Ishikawa (cell line): ENCODE results near the gene PCID2.

Experiments used
- CEBPB ChIP-seq: IDR thresholded peaks from 2 replicates; pipeline ENCODE4 v1.6.1; 2012
- CREB1 ChIP-seq: IDR thresholded peaks from 2 replicates; pipeline ENCODE4 v1.6.1; 2012; ENCODE audit warnings: low read depth
- EP300 ChIP-seq: IDR thresholded peaks from 2 replicates; pipeline ENCODE4 v1.6.1; 2012; ENCODE audit warnings: borderline replicate concordance
- NFIC ChIP-seq: IDR thresholded peaks from 2 replicates; pipeline ENCODE4 v1.6.1; 2012
- RAD21 ChIP-seq: IDR thresholded peaks from 2 replicates; pipeline ENCODE4 v1.6.1; 2012; ENCODE audit warnings: low read depth
- TAF1 ChIP-seq: IDR thresholded peaks from 2 replicates; pipeline ENCODE4 v1.6.1; 2012; ENCODE audit warnings: low read depth, mild to moderate bottlenecking
- TCF12 ChIP-seq: IDR thresholded peaks from 2 replicates; pipeline ENCODE4 v1.6.1; 2012; ENCODE audit warnings: low read depth
- TEAD4 ChIP-seq: IDR thresholded peaks from 2 replicates; pipeline ENCODE4 v1.6.1; 2012
- YY1 ChIP-seq: IDR thresholded peaks from 2 replicates; pipeline ENCODE4 v1.6.1; 2012; ENCODE audit warnings: low read depth
- TF ChIP-seq, protein P1 (sequence below): IDR thresholded peaks from 2 replicates; pipeline ENCODE4 v1.6.1; 2012; ENCODE audit warnings: low read depth, mild to moderate bottlenecking
- TF ChIP-seq, protein P2 (sequence below): IDR thresholded peaks from 2 replicates; pipeline ENCODE4 v1.6.1; 2012
- TF ChIP-seq, protein P3 (sequence below): IDR thresholded peaks from 2 replicates; pipeline ENCODE4 v1.6.1; 2012

DNA sequence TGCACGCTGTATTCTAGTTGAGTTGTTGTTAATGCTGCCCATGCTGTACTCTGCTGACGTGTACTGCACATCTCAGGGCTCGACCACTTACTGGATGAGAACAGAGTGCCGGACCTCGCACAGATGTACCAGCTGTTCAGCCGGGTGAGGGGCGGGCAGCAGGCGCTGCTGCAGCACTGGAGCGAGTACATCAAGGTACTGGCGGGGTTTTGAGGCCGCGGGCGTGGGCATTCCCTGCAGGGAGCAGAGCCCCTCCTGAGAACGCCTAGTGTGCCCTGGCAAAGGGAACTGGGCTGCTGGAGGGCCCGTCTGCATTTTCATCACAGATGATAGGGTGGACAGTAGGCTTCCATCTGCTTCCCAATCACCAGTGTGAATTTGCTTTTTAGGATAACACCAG is 30.9 kb upstream of the PCID2 start:
- TF ChIP-seq EP300 (no peak), TEAD4 (no peak), NFIC (no peak), YY1 (no peak), TAF1 (no peak), CEBPB (no peak), RAD21 (no peak), TCF12 (no peak), CREB1 (no peak)
- TF ChIP-seq, protein P1, sequence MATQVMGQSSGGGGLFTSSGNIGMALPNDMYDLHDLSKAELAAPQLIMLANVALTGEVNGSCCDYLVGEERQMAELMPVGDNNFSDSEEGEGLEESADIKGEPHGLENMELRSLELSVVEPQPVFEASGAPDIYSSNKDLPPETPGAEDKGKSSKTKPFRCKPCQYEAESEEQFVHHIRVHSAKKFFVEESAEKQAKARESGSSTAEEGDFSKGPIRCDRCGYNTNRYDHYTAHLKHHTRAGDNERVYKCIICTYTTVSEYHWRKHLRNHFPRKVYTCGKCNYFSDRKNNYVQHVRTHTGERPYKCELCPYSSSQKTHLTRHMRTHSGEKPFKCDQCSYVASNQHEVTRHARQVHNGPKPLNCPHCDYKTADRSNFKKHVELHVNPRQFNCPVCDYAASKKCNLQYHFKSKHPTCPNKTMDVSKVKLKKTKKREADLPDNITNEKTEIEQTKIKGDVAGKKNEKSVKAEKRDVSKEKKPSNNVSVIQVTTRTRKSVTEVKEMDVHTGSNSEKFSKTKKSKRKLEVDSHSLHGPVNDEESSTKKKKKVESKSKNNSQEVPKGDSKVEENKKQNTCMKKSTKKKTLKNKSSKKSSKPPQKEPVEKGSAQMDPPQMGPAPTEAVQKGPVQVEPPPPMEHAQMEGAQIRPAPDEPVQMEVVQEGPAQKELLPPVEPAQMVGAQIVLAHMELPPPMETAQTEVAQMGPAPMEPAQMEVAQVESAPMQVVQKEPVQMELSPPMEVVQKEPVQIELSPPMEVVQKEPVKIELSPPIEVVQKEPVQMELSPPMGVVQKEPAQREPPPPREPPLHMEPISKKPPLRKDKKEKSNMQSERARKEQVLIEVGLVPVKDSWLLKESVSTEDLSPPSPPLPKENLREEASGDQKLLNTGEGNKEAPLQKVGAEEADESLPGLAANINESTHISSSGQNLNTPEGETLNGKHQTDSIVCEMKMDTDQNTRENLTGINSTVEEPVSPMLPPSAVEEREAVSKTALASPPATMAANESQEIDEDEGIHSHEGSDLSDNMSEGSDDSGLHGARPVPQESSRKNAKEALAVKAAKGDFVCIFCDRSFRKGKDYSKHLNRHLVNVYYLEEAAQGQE, result no peak
- TF ChIP-seq, protein P2, sequence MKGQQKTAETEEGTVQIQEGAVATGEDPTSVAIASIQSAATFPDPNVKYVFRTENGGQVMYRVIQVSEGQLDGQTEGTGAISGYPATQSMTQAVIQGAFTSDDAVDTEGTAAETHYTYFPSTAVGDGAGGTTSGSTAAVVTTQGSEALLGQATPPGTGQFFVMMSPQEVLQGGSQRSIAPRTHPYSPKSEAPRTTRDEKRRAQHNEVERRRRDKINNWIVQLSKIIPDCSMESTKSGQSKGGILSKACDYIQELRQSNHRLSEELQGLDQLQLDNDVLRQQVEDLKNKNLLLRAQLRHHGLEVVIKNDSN, result no peak
- TF ChIP-seq, protein P3, sequence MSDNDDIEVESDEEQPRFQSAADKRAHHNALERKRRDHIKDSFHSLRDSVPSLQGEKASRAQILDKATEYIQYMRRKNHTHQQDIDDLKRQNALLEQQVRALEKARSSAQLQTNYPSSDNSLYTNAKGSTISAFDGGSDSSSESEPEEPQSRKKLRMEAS, result no peak
